H54 (cell line): ENCODE data around the gene SYF2.

ENCODE experiments used
- DNase-seq: peaks from one replicate; pipeline ENCODE4 v3.0.0; 2011; ENCODE audit warnings: low spot score, mixed read lengths; ENCODE audit not compliant: insufficient read length
- FAIRE-seq: peaks from 3 replicates; lab custom pipeline; 2011; peaks lifted over from hg19 to GRCh38; lab: Jason Lieb, UNC
- POLR2A ChIP-seq: IDR thresholded peaks from 2 replicates; pipeline ENCODE4 v1.6.1; 2011; ENCODE audit warnings: low read depth, mild to moderate bottlenecking, low read length

Gene SYF2

DNA sequence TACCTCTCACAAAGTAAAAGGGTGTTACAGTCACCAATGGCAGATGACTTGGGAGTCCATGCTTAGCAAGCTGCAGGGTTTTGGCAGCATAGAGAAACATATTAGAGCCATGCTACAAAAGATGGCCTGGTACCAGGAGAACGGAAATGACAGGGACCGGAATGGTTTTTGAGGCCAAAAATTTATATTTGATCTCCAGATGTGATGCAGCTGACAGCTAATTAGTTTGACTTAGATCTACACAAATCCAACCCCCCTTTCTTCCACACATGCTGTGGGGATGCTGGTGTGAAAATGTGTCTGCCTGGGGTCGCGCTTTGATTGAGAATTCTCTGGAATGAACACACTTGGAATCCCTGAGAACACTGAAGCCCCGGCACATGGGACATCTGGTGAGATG, 26.5 kb downstream of the SYF2 start:
- DNase-seq (no peak), FAIRE-seq (no peak)
- no peak for TF ChIP-seq POLR2A

DNA sequence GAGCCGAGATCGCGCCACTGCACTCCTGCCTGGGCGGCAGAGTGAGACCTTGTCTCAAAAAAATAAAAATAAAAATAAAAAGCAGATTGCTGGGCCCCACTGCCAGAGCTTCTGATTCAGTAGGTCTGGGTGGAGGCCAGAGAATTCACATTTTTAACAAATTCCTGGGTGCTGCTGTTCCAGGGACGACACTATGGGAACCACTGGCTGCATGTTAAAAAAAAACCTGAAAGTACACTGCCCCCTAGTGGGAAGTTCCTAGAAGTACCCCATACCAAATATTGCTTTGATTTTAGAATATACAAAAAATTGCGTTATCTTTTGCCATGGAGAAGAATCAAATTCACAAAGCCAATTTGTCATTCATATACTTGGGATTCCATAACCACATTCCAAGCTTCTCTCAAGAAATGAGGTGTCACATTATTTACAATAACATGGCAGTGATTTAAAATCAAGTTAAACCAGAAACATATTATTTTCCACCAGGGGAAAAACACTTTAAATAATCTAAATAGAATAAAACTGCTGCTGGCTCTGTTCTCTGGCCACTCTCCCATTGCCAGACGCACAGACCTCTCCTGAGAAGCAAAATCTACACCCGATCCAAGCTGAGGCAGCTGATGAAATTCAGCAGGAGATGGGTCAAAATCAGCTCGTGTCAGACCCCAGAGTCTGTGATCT, 27.4 kb downstream of the SYF2 start:
- FAIRE-seq (no peak), DNase-seq (peak; percentile 30)
- TF ChIP-seq POLR2A, result no peak

DNA sequence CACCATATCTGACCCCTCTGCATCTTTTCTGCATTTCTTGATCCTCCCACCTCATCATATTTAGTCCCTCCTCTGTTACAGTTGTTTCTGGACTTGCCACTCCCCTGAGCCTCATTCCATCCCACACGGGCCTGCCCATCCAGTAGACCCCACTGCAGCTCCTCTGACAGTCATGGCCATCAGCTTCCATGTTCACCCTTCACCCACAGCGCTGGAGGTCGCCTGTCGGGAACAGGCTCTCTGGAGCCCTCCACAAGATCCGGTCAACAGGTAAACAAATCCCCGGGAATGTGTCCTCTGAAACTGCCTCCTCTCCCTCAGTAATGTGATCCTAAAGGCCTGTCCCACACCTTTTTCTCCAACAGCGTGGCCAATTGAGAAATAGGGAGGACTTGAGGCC, 31.3 kb downstream of the SYF2 start:
- DNase-seq, result no peak
- TF ChIP-seq POLR2A, result no peak
- no peak for FAIRE-seq

DNA sequence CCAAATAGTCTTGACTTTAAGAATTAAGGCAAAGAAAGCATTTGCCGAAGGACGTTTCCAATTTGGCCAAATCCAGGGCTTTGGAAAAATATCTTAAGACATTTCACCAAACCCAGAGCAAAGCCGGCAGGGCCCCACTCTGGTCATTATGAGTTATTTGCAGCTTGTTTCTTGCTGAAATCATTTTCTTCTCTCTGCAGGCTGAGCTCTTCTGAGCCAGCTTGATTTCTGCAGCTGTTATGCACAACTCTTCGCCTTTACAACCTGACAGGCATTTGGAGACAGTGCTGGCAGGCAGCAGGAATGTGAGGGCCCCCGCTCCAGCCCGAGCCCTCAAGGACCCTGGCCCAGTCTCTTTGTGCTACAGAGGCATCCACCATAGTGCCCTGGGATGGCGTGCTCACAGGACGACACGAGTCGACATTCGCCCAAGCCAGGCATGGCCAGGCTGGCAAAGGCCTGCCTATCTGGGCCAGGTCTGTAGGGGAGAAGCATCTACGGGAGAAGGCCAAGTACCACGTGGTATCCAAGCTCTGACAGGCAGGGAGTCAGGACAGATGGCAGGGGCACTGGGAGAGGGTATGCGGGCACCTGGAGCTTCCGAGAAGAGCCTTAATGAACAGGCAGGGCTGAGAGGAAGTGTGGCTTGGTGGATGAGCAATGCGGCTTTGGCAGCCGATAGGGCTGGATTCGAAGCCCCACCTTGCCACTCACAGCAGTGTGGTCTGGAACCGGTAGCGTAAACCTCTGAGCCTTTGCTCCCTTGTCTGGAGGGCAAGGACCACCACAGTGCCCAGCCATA, 32.3 kb downstream of the SYF2 start:
- no peak for TF ChIP-seq POLR2A
- FAIRE-seq (no peak), DNase-seq (no peak)

GRCh38 chr1:25198663-25199252, 33.5 kb downstream of the SYF2 start:
- FAIRE-seq, result no peak
- no peak for DNase-seq
- TF ChIP-seq POLR2A, result no peak

DNA sequence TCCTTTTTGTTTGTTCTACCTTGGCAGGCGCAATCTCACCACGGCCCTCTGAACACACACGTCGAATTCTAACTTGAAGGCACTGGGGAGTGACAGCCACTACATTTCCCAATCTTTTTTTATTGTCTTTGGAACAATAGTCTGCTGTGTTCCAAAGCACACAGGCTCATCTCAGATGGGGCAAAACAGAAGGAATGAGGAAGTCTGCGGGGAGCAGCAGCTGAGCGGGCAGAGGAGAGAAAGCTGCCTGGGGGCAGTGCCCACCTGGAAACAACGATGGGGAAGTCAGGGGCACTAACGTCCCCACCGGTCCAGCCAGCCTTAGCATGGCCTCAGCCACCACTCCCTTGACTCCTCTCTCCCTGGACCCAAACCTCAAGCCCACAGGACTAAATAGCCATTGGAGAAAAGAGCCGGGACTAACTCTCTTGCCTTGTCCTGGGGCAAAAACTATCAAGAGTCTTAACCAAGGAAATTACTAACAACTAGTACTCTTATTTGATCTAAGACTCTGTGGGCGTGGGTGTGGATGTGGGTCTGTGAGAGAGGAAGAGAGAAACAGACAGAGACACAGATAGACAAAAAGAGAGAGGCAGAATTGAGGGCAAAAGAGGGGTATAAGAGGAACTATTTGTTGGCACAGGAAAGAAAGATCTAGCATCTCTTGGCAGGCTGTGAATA, 34.2 kb downstream of the SYF2 start:
- FAIRE-seq (no peak), DNase-seq (no peak)
- no peak for TF ChIP-seq POLR2A

DNA sequence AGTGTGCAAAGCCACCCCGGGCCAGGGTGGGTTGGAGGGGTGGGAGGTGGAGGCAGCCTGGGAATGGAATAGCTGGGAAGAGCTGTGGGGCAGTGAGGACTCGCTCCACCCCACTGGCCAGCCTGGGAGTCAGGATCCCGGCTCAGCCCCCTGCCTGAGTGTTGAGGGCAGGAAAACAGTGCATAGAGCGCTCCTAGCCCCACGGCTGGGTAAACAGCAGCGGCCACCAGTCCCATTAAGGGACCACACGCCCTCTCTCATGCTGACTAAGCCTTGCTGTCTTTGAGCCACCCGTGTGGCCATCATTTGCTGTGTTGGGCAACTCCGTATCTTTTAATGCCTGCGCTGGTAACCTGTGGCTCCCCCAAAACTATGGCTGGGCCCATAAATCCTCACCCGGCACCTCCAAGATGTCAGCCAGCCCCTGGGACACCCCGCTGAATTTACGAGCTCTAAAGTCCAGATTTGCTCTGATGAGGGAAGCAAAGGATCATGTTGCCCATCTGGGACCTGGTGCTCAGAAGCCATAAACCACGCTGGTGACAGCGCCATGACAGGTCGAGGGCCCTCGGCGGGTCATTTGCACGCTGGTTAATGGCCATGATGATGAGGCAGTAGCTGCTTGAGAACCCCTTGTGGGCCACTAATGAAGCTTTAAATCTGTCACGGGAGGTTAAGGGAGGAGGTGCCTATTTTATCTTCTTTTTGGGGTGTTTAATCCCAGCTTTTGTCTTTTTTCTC, 34.9 kb downstream of the SYF2 start:
- FAIRE-seq, result no peak

DNA sequence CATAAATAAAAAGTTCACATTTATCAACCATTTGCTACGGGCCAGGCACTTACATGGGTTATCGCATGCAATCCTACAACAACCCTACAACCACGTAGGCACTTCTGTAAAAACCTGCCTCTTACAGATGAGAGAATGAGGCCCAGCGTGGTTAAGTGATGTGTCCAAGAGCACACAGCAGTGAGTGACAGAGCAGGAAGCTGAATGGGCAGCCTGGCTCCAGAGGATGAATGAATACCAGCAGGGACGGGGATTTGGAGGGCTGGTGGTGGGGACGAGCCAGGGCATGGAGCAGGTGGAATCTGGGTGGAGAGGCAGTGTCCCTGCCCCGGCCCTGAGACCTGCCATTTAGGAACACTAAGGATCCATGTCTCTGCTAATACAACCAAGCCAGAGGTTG, 35.5 kb downstream of the SYF2 start:
- FAIRE-seq (no peak), DNase-seq (no peak)
- no peak for TF ChIP-seq POLR2A

More for the DNA sequence above, 34.9 kb downstream of the SYF2 start:
- DNase-seq, result no peak
- no peak for TF ChIP-seq POLR2A

DNA sequence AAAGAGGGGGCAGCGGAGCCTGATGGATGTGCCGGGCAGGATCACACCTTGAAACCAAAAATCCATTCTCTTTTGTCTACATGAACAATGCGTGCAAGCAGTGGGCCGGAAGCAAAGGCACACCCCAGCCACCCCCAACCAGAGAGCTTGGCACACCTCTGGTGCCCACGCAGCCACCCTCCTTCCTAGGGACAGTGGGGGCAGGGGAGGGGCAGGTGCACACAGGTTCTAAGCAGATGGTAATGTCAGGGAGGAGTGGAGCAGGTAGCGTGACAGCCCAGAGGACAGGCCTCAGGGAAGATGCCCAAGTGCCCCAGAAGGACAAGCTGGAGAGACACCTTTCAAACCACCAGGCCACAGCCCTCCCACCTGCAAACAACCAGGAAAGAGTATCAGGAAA, 36.5 kb downstream of the SYF2 start:
- TF ChIP-seq POLR2A, result no peak
- DNase-seq (no peak), FAIRE-seq (no peak)

DNA sequence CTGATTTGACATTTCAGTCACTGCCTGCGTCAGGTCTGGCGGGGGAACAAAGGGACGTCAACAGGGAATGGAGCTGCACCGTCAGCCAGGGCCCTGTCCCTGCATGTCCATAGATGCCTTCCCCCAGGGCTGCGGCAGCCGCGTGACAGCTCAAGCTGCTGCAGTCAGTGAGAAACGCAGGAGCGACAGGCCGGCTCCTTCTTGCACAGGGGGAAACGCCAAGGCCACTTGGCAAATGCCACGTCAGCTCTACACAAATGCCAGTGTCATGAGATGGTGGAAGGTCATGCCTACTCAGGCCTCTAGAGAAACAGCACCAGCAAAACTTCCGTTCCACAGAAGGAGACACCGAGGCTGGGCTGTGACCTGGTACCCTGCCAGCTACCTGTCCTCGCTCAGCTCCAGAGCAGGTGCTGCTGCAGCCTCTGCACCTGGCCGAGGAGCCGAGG, 37.7 kb downstream of the SYF2 start:
- FAIRE-seq (no peak), DNase-seq (no peak)
- TF ChIP-seq POLR2A, result no peak

DNA sequence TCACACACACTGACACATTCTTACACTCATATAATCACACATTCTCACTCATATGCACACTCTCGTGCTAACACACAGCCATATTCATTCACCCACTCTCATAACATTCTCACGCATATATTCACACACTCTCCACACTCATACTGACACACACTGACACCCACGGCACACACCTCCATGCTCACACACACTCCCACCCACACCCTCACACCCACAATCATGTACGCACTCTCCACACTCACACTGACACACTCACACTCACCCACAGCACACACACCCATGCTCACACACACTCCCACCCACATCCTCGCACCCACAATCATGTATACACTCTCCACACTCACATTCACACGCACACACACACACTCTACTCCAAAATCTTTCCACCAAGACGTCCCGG, 38.2 kb downstream of the SYF2 start:
- no peak for DNase-seq
- no peak for TF ChIP-seq POLR2A
- FAIRE-seq, result no peak

- DNase-seq (no peak), FAIRE-seq (no peak)
- TF ChIP-seq POLR2A, result no peak
These were observed 39.1 kb downstream of the SYF2 start for GRCh38 chr1:25193229-25193628.

DNA sequence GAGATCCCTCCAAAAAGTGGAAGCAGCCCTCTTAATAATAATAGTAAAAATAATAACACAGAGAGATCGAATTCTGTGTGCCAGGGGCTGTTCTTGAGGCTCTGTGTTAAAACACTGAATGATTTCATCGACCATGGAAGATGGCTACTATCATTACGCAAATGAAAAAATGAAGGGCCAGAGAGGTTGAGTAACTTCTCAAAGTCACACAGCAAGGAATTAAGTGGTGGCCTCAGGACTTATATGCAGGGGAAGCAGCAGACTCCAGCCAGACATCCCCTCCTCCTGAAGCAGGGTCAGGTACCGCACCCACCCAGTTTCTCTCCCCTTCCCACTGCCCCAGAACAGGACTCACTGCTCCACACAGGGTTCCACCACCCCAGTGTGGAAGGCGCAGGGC, 40.1 kb downstream of the SYF2 start:
- no peak for FAIRE-seq
- no peak for DNase-seq

More for the DNA sequence above, 40.1 kb downstream of the SYF2 start:
- TF ChIP-seq POLR2A, result no peak
